Epithelial cell of proximal tubule (primary cell): ENCODE measurements around the gene AFAP1L2. TPM values are rescaled to one million over a fixed set of nuclear protein-coding genes. Genes with fewer than 3 reads are reported as not detected.

Experiments
- DNase-seq: peaks from one replicate; pipeline ENCODE4 v3.0.0-alpha.2; 2011; ENCODE audit warnings: low read depth
- H3K4me3 ChIP-seq: 2 replicates; pipeline ENCODE4 v1.5.1; 2011; ENCODE audit warnings: low read depth, mild to moderate bottlenecking, low read length
- total RNA-seq: library from RNA; depleted of rRNA; stranded (reverse); fragments of >200 nt; gene quantifications from 2 replicates; pipeline ENCODE4 v1.2.3, GENCODE V29; 2015
- TF ChIP-seq, protein P1 (sequence below): conservative IDR thresholded peaks from 2 replicates; pipeline ENCODE4 v1.5.1; 2012; ENCODE audit warnings: low read depth, mild to moderate bottlenecking, low read length

Gene AFAP1L2
- total RNA-seq, 1 donor from 2014 or later: 14.2 TPM

DNA sequence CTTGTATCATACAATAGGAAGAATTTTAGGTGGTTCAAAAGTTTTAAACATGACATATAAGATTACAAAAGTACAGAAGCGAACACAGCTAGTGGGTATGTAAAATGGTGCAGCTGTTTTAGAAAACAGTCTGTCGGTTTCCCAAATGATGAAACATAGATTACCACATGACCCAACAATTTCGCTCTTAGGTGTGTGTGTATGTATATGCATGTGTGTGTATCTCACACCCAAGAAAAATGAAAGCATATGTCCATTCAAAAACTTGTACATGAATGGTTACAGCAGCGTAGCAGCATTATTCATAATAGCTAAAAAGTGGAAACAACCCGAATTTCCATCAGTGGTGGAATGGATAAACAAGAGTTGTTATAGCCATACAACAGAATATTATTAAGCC, 23.5 kb downstream of the AFAP1L2 start:
- H3K4me3 ChIP-seq: no peak overlapping the region
- no peak for DNase-seq
- TF ChIP-seq, protein P1, sequence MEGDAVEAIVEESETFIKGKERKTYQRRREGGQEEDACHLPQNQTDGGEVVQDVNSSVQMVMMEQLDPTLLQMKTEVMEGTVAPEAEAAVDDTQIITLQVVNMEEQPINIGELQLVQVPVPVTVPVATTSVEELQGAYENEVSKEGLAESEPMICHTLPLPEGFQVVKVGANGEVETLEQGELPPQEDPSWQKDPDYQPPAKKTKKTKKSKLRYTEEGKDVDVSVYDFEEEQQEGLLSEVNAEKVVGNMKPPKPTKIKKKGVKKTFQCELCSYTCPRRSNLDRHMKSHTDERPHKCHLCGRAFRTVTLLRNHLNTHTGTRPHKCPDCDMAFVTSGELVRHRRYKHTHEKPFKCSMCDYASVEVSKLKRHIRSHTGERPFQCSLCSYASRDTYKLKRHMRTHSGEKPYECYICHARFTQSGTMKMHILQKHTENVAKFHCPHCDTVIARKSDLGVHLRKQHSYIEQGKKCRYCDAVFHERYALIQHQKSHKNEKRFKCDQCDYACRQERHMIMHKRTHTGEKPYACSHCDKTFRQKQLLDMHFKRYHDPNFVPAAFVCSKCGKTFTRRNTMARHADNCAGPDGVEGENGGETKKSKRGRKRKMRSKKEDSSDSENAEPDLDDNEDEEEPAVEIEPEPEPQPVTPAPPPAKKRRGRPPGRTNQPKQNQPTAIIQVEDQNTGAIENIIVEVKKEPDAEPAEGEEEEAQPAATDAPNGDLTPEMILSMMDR: no peak

DNA sequence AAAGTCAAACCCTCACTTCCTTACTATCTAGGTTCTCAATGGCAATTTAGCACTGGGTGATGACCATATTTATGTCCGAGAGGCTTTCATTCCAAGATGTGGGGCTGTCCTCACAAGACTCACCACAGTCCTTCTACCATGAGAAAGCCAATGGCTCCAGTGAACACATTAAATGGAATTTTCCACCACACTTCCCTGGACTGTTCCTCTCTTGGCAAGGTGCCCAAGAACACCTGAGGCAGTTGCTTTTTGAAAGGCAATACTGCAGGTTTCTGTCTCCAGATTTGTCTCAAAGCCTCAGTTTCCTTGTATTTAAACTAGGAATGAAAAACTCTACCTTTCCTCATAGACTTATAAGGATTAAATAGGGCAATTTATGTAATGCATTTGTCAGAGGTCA, 24.2 kb downstream of the AFAP1L2 start:
- TF ChIP-seq, protein P1: no peak
- no peak overlapping the region for H3K4me3 ChIP-seq
- no peak for DNase-seq

DNA sequence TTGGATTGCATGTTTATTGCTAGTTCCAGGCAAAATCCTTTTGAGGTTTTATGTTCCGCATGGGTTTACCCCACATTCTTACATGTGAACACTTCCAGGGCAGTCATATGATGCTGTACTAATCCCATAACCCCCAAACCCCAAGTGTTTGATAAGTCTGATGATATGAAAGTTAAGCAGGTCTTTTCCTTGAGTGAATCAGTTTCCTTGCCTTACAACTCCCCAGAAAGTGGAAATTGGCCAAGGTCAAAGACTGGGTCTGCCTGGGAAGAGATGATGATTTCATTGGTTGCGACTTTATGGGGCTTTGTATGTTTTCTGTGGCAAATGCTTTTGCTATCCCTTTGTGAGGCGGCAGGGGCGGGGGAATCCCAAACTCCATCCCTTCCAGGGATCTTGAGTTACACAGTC, 24.7 kb downstream of the AFAP1L2 start:
- no peak for DNase-seq
- no peak overlapping the region for H3K4me3 ChIP-seq
- TF ChIP-seq, protein P1: no peak

DNA sequence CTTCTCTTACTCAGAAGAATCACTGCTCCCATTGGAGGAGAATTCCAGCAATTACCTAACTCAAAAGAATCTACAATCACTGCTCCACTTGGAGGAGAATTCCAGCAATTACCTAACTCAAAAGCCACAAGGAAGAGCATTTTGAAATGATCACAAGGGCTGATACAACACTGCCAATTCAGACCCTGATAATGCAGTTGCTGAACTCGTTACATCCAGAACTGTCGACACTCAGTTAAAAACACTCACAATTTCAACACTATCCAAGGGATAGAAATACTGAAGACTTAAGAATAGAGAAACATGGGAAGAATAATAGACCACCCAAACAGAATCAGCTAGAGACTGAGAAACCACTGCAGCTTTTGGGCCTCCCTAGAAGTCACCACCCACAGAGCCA, 27.8 kb downstream of the AFAP1L2 start:
- H3K4me3 ChIP-seq: no peak overlapping the region
- DNase-seq: no peak
- TF ChIP-seq, protein P1: no peak

DNA sequence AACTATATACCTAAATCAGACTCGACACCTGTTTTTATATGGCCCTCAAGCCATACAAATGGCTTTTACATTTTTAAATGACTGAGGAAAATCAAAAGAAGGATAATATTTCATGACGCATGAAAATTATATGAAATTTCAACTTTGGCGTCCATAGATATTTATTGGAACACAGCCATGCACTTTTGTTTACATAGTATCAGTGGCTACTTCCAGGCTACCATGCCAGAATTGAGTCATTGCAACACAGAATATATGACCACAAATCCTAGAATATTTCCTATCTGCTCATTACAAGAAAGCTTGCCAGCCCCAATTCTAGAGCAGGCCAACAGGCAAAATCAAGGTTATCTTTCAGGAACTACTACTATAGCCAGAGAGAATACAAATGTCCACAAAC, 29.3 kb downstream of the AFAP1L2 start:
- H3K4me3 ChIP-seq: no peak overlapping the region
- no peak for DNase-seq
- TF ChIP-seq, protein P1: no peak

DNA sequence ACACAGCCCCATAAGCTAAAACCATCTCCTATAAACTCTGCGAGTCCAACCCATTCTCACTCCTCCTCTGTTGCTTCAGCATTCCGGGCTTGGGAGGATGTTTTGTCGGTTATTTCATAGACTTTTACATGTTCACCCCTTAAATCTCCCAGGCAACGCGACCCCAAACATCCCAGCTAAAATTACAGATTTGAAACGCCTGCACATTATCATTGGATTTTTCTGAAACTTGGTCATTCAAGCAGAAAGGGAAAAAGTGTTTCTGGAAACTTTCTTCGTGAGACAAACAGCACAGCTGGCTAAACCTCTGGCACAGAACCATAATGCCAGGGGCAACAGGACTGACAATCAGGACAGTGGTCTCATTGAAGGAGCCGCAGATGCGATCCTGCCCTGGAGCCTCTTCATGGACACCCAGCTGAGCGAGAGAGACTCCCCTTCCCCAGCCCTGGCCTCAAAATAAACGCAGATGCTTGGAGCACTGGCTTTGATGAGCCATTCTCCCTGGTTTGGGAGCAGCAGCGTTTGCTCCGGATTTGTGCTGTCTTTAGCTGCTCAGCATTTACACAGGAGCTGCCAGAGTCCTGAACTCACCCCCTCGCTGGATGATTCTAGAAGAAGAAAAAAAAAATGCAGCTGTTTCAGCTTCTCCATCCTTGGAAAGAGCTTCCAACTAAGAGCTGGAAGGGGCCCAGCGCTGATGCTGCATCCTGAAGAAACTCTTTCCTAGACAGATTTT, 30.1 kb downstream of the AFAP1L2 start:
- no peak for DNase-seq
- no peak overlapping the region for H3K4me3 ChIP-seq
- TF ChIP-seq, protein P1: no peak

DNA sequence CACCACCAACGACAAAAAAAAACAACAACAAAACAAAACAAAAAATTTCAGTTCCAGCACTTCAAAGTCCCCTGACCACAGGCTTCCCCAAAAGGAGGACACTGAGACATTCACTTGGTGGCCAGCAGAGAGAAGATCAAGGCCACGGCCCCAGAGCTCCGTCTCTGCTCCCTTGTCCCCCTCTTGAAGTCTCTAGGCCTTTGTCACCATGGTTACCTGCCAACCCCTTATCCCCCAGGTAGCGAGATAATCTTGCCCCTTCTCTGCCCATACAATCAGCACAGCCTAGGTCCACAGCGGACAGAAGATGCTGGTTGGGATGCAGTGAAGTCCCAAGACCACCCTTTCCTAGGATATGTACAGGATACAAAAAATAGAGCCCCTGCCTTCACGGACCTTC, 30.7 kb downstream of the AFAP1L2 start:
- no peak overlapping the region for H3K4me3 ChIP-seq
- no peak for DNase-seq
- TF ChIP-seq, protein P1: no peak
